Lower lobe of right lung (tissue), 2 donors: ENCODE data around the gene STK32C. TPM values are rescaled to one million over a fixed set of nuclear protein-coding genes. Genes with fewer than 3 reads are reported as not detected.

Experiments used
- ATAC-seq, 2 donors: fragments of 200-7000 bp; cut with Tn5 transposase; one replicate each; pipeline ENCODE4 v1.9.1; 2020 to 2022; ENCODE audit warnings: mild to moderate bottlenecking in 2 of 2, moderate library complexity in 2 of 2
- DNase-seq: peaks from one replicate; pipeline ENCODE4 v3.0.0-alpha.2; 2020
- H3K27ac ChIP-seq: fragments of 200-600 bp; one replicate; pipeline ENCODE4 v1.8.0; 2022
- H3K27me3 ChIP-seq: fragments of 200-600 bp; one replicate; pipeline ENCODE4 v1.8.0; 2022; ENCODE audit warnings: low read depth
- H3K36me3 ChIP-seq: fragments of 200-600 bp; one replicate; pipeline ENCODE4 v1.8.0; 2022; ENCODE audit warnings: mild to moderate bottlenecking
- H3K4me1 ChIP-seq: fragments of 200-600 bp; one replicate; pipeline ENCODE4 v1.8.0; 2022
- H3K4me3 ChIP-seq: fragments of 200-600 bp; one replicate; pipeline ENCODE4 v1.8.0; 2022; ENCODE audit warnings: mild to moderate bottlenecking
- H3K9me3 ChIP-seq: fragments of 200-600 bp; one replicate; pipeline ENCODE4 v1.8.0; 2022
- CTCF ChIP-seq: fragments of 200-600 bp; IDR thresholded peaks from one replicate; pipeline ENCODE4 v1.8.0; 2022; ENCODE audit warnings: antibody characterized with exemption, mild to moderate bottlenecking
- intact Hi-C: fragments of 100-400 bp; cut with DNase I; formaldehyde crosslinking; loops from one replicate; pipeline ENCODE4 v1.11.0; 2022
- total RNA-seq: library from RNA; stranded (reverse); fragmentation: NEBNext Ultra II Directional; extraction: Animal tissue kit (Norgen Biotek cat#: 25700); gene quantifications from one replicate; pipeline ENCODE4 v1.2.1, GENCODE V29; 2021
- donor health status: DM: no; HTN: yes; CAD: no; lungs with severe emphysema.

The STK32C gene
- total RNA-seq, 1 donor from 2014 or later: 14.1 TPM

- H3K27me3 ChIP-seq: peaks cover 16% of the 10 kb centered on the region
- TF ChIP-seq CTCF: no peak
- ATAC-seq (no peak), DNase-seq (peak; percentile 34)
- H3K4me1 ChIP-seq: no peaks in the 10 kb centered on the region
- intact Hi-C loops: no loop called here
- H3K9me3 ChIP-seq: no peaks in the 10 kb centered on the region
- H3K27ac ChIP-seq: no peak overlapping the region
- H3K4me3 ChIP-seq: no peak overlapping the region
- H3K36me3 ChIP-seq: no peaks in the 10 kb centered on the region
These were observed 135.4 kb downstream of the STK32C start for GRCh38 chr10:132172091-132173066.

- intact Hi-C loops: no loop called here
- no peak overlapping the region for H3K4me3 ChIP-seq
- no peaks in the 10 kb centered on the region for H3K9me3 ChIP-seq
- H3K27ac ChIP-seq: no peak overlapping the region
- no peaks in the 10 kb centered on the region for H3K4me1 ChIP-seq
- DNase-seq: peak; percentile 35
- TF ChIP-seq CTCF: no peak
- H3K27me3 ChIP-seq: no peaks in the 10 kb centered on the region
- ATAC-seq: no peak
- no peaks in the 10 kb centered on the region for H3K36me3 ChIP-seq
These were observed 137.0 kb downstream of the STK32C start for GRCh38 chr10:132170561-132171361.

- H3K4me1 ChIP-seq: no peaks in the 10 kb centered on the region
- no peak overlapping the region for H3K27ac ChIP-seq
- no peaks in the 10 kb centered on the region for H3K9me3 ChIP-seq
- H3K27me3 ChIP-seq: peaks cover 5% of the 10 kb centered on the region
- ATAC-seq (no peak), DNase-seq (no peak)
- no peak for TF ChIP-seq CTCF
- H3K36me3 ChIP-seq: no peaks in the 10 kb centered on the region
- intact Hi-C loops: no loop called here
- no peak overlapping the region for H3K4me3 ChIP-seq
These were observed 137.8 kb downstream of the STK32C start for GRCh38 chr10:132169766-132170560.

GRCh38 chr10:132169031-132169765, 138.6 kb downstream of the STK32C start:
- Histone ChIP-seq H3K27me3 (peaks cover 13% of the 10 kb centered on the region), H3K36me3 (no peaks in the 10 kb centered on the region), H3K9me3 (no peaks in the 10 kb centered on the region), H3K4me3 (no peak overlapping the region), H3K4me1 (no peaks in the 10 kb centered on the region), H3K27ac (no peak overlapping the region)
- intact Hi-C loops: no loop called here
- no peak for ATAC-seq
- TF ChIP-seq CTCF: no peak
- DNase-seq: peak; percentile 41
